Body of pancreas (tissue), 4 donors: ENCODE results near the gene LYPLA2.

Experiments
- CTCF ChIP-seq, 7 experiments: fragments of 450-650 bp in 4 of 7; fragments of 200-600 bp in 3 of 7; sonication (generic) in 3 of 7; IDR thresholded peaks; one replicate each; pipeline ENCODE4 v1.5.1; 2016 to 2019; ENCODE audit warnings: antibody characterized with exemption in 7 of 7
- POLR2A ChIP-seq, 3 donors: fragments of 450-650 bp; IDR thresholded peaks; one replicate each; pipeline ENCODE4 v1.6.1; 2016; ENCODE audit warnings: antibody characterized with exemption in 3 of 3, mild to moderate bottlenecking in 2 of 3

GRCh38 chr1:23748016-23748415 lies 42.9 kb upstream of the LYPLA2 start:
- TF ChIP-seq POLR2A (IDR thresholded peaks at IDR 0.05) = no peak
- no peak for TF ChIP-seq CTCF (IDR thresholded peaks at IDR 0.05)
